HT1080 (cell line): ENCODE measurements around the gene PLEKHH1. TPM values are rescaled to one million over a fixed set of nuclear protein-coding genes. Genes with fewer than 3 reads are reported as not detected.

Experiments
- DNase-seq: peaks from one replicate; pipeline ENCODE4 v3.0.0-alpha.2; 2015; ENCODE audit warnings: low read depth
- total RNA-seq: library from RNA; depleted of rRNA; stranded (reverse); fragments of >200 nt; shearing (Covaris generic); gene quantifications from 2 replicates; pipeline ENCODE4 v1.2.3, GENCODE V29; 2014

Gene PLEKHH1
- total RNA-seq, 1 experiment from 2014 or later: 4.2 TPM

- peak; percentile 44 for DNase-seq
These were observed 23.0 kb upstream of the PLEKHH1 start for GRCh38 chr14:67510121-67510520.

- DNase-seq: peak; percentile 79
These were observed 22.3 kb upstream of the PLEKHH1 start for GRCh38 chr14:67510836-67511235.

GRCh38 chr14:67512463-67513310 is 20.4 kb upstream of the PLEKHH1 start:
- no peak for DNase-seq

GRCh38 chr14:67513631-67514108 is 19.4 kb upstream of the PLEKHH1 start:
- no peak for DNase-seq

GRCh38 chr14:67514203-67514607 is 18.9 kb upstream of the PLEKHH1 start:
- no peak for DNase-seq

GRCh38 chr14:67514650-67515385 is 18.3 kb upstream of the PLEKHH1 start:
- peak; percentile 10 for DNase-seq

GRCh38 chr14:67515386-67516079 is 17.6 kb upstream of the PLEKHH1 start:
- DNase-seq: no peak

GRCh38 chr14:67516676-67517075 is 16.4 kb upstream of the PLEKHH1 start:
- no peak for DNase-seq

GRCh38 chr14:67517083-67517482 is 16.0 kb upstream of the PLEKHH1 start:
- peak; percentile 11 for DNase-seq

- no peak for DNase-seq
These were observed 13.7 kb upstream of the PLEKHH1 start for GRCh38 chr14:67519406-67519805.

- no peak for DNase-seq
These were observed 12.6 kb upstream of the PLEKHH1 start for GRCh38 chr14:67520482-67520881.

- no peak for DNase-seq
These were observed 10.8 kb upstream of the PLEKHH1 start for GRCh38 chr14:67522270-67522669.

GRCh38 chr14:67523764-67524633 is 9.1 kb upstream of the PLEKHH1 start:
- no peak for DNase-seq

- no peak for DNase-seq
These were observed 8.5 kb upstream of the PLEKHH1 start for GRCh38 chr14:67524634-67524963.

- DNase-seq: no peak
These were observed 7.7 kb upstream of the PLEKHH1 start for GRCh38 chr14:67525389-67525788.

GRCh38 chr14:67526181-67526580 is 6.9 kb upstream of the PLEKHH1 start:
- DNase-seq: no peak

- DNase-seq: peak; percentile 64
These were observed 6.2 kb upstream of the PLEKHH1 start for GRCh38 chr14:67526676-67527459.

- DNase-seq: no peak
These were observed 5.3 kb upstream of the PLEKHH1 start for GRCh38 chr14:67527756-67528155.

GRCh38 chr14:67528276-67528675 is 4.8 kb upstream of the PLEKHH1 start:
- no peak for DNase-seq
